ENCODE results near the gene SYT2.
"Not testable (repeated sequence)": the region's sequence is repeated elsewhere in the genome, so short reads cannot be mapped to it uniquely, and the experiment has no call there.

Gene SYT2

GRCh38 chr1:202588503-202589189 lies 121.6 kb downstream of the SYT2 start:
- DNase-seq, result no peak

- DNase-seq, result no peak
These were observed 122.3 kb downstream of the SYT2 start for GRCh38 chr1:202587859-202588485.

DNA sequence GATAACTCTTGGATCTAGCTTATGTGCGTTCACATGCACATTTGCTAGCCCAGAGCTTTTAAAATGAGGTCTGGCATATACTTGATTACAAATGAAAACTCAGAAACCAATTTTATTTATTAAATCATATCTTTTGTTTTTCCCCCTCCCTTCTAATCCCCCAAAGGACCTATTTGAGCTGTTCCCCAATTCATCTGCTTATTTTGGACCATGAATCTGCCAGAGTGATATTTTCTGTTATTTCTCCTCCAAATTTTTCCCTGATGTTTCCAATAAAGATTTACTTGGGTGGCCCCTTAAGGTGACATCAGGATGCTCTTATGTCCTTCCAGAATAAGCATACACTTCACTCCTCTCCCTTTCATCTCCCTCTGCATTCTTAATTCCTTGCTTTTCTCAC lies 123.4 kb downstream of the SYT2 start:
- no peak for DNase-seq

- DNase-seq, result no peak
These were observed 124.0 kb downstream of the SYT2 start for GRCh38 chr1:202586018-202586821.

- DNase-seq, result no peak
These were observed 124.7 kb downstream of the SYT2 start for GRCh38 chr1:202585590-202585933.

- DNase-seq, result no peak
These were observed 125.3 kb downstream of the SYT2 start for GRCh38 chr1:202584707-202585589.

- not testable (repeated sequence) for DNase-seq
These were observed 127.9 kb downstream of the SYT2 start for GRCh38 chr1:202582350-202582749.

- no peak for DNase-seq
These were observed 129.6 kb downstream of the SYT2 start for GRCh38 chr1:202580619-202581018.

- no peak for DNase-seq
These were observed 130.4 kb downstream of the SYT2 start for GRCh38 chr1:202579806-202580205.

DNA sequence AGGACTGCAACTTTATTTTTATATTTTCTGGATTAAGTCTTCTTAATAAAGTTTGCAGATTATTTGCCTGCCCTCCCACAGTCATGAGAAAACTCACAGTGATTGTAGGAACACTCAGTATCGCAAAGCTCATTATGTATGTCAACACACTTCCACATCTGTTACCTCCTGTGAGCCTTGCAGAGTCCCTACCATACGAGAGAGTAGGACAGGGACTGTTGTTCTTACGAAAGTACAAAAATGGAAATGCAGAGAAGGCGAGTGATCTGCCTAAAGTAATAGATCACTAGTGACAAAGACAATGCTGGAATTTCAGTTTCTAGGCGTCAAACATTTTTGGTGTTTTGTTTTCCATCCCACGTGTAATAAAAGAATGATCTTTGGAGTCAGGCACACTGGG lies 131.7 kb downstream of the SYT2 start:
- no peak for DNase-seq

GRCh38 chr1:202578001-202578504 lies 132.2 kb downstream of the SYT2 start:
- no peak for DNase-seq

DNA sequence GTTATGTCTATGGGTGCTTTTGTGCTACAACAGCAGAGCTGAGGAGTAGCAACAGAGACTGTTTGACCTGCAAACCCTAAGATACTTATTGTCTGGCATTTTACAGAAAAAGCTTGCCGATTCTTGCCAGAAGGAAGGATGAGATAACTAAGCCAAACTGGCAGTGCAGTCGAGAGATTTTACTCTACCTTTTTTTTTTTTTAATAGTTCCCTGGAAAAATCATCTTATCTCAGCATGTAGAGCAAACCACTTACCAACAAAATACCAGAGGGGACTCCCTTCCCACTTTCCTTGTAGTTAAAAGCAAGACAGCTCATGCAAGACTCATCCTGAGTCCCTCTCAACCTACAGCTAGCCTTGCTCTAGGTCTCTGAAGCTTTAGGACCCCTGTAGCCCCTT lies 132.9 kb downstream of the SYT2 start:
- DNase-seq, result no peak

DNA sequence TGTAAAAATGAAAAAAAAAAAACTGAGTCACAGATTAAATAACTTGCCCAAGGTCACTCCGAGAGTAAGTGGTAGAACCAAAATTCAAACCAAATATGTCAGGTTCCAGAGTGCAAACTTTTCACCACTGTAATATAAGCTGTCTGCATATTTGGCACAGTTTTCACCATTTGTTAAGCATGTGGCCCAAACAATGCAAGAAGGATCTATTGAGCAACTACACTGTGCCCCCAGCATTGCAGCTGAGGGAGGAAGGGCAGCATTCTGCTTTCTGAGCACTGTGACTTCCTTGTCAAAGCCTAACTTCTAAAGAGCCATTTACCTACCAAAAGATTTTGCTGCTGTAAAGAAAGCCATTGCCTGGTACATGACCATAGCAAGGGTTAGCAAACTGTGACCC lies 133.4 kb downstream of the SYT2 start:
- no peak for DNase-seq

GRCh38 chr1:202575918-202576653 lies 134.2 kb downstream of the SYT2 start:
- no peak for DNase-seq

DNA sequence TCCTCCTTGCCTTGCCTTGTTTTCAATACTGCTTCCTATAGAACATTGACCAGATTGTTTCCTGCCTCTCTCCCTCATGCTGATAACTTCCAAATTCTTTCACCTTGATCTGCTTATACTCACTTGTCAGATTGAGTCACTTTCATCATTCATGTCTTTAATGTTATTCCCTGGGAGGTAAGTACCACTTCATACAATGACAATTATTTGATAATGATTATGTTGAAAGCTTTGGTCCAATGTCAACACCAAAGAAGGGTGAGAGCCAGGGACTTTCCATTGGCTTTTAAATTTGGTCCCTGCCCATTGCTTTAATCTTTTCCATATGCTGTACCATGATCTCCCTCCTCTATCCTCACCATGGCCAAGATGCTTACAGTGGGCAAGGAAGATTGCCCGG lies 137.4 kb downstream of the SYT2 start:
- no peak for DNase-seq

DNA sequence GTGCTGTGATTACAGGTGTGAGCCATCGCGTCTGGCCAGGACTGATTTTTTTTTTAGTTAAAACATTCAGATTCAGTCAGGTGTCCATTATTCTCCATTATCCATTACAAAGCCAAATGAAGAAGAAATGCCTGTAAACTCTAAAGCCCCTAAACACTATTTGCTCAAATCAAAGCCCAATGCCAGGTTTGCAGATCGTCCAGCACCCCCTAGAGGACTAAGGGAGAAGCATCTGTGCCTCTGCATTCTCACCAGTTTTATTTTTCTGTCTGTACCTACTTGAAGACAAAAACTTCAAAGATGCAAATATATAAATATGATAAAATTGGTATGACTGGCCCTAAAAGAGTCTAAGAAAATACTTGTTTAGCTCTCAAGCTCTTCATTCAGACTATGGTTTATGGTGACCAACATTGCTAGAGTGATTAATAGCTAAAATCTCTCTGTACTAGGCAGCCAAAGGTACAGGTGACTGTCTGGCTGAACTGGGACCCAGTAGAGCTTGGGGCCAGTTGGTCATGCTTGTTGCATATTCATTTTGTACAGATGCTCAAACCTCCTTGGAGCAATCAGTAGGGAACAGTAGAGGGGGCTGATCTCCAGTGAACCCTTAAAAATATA lies 138.4 kb downstream of the SYT2 start:
- DNase-seq, result no peak

DNA sequence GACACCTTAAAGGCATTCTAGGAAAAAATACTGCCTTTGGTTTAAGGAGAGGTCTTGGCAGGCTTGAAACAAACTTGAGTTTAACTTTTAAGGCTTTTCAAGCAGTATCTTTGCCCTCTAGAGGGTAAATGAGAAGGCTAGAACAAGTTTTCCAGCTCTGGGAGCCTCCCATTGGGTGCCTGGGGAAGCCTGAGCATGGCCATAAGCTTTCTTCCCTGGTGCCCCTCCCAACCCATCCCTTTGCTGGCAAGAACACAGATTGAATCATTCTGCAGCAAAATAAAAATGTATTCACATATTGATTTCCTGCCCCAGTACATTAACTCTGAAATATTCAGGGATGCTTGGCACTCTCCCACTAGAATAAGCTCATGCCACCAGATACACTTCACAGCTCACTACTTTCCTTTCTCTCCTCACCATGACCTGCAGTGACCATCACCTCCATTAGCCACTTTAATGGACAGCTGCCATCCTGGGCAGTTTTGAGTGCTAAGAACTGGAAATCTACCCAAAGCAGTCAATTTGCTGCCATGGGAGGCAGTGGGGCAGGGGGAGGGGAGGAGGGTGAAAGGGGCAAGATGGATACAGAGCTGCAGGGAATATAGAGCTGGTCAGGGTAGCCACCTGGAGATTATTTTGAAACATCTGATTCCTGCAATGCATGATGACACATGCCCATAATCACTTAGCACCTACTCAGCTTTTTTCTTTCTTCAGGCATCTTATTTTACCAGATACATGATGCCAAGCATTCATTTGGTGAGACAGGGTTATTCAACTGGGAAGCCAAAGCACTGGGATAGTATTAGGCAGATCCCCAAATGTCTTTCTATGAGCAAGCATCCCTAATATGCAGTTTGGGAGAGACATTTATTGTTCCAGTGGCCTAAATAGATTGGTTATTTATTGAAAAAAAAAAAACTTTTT lies 140.6 kb downstream of the SYT2 start:
- no peak for DNase-seq

DNA sequence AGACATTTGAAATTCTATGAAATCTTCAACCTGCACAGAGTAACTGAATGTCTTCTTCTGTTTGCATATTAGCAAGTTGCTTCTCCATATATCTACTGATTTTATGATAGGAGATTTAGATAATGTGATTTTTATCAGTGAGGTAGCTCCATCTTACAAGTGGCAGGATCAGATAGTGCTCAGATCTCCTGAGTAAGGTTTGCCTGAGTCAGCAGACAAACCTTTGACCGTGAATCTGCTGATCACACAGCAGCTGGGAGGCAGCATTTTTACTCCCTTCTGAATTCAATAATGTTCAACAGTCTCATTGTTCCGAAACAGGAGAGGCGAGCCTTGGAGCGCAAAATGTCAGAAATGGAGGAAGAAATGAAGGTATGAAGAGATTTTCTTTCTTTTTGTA lies 141.4 kb downstream of the SYT2 start:
- no peak for DNase-seq

DNA sequence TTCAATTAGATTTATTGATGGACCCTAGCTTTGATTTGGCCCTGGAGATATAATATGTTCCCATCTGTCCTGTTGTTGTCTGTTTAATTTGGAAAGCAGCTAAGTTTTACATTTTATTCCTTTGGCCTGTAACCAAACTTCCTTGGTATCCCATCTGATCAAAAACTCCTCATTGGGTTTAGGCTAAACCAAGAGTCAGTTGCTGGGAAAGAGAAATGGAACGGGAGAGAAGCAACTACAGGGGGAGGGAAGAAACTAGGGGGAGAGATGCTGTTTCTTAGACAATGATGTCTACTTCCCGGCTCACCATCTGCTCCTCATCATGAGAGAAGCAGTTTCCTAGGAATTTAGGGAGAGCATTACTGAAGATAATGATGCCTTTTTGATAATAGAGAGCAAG lies 141.8 kb downstream of the SYT2 start:
- DNase-seq, result no peak

- DNase-seq, result no peak
These were observed 142.5 kb downstream of the SYT2 start for GRCh38 chr1:202567738-202568137.

Measured in stimulated activated naive CD4-positive, alpha-beta T cell treated with Interleukin-2 at 50 U/mL for 16 hours (primary cell).